ENCODE data around the gene NAGPA. TPM values are rescaled to one million over a fixed set of nuclear protein-coding genes. Genes with fewer than 3 reads are reported as not detected.
"Not testable (repeated sequence)": the region's sequence is repeated elsewhere in the genome, so short reads cannot be mapped to it uniquely, and the experiment has no call there.

The NAGPA gene
- 30.0 and 43.0 TPM in 2 replicates for total RNA-seq (2014; rRNA removed; shearing (Covaris generic))

- DNase-seq (ENCODE audit: low spot score) = peak; percentile 72
Measured at GRCh38 chr16:5033256-5034166, at the start of gene NAGPA. Gene NAGPA, minus strand, starts transcription at chr16:5033935. Its CDS starts 21 bp downstream, at chr16:5033914.

- DNase-seq (ENCODE audit: low spot score) = not testable (repeated sequence)
Measured at GRCh38 chr16:5080996-5081395, 47.3 kb upstream of the NAGPA start.

GRCh38 chr16:5080461-5080860, 46.7 kb upstream of the NAGPA start:
- not testable (repeated sequence) for DNase-seq (ENCODE audit: low spot score)

GRCh38 chr16:5078626-5079025, 44.9 kb upstream of the NAGPA start:
- no peak for DNase-seq (ENCODE audit: low spot score)

GRCh38 chr16:5077304-5077703, 43.6 kb upstream of the NAGPA start:
- no peak for DNase-seq (ENCODE audit: low spot score)

GRCh38 chr16:5075637-5076036, 41.9 kb upstream of the NAGPA start:
- DNase-seq (ENCODE audit: low spot score) = no peak

GRCh38 chr16:5073771-5074170, 40.0 kb upstream of the NAGPA start:
- DNase-seq (ENCODE audit: low spot score) = not testable (repeated sequence)

- DNase-seq (ENCODE audit: low spot score) = no peak
Measured at GRCh38 chr16:5073279-5073629, 39.5 kb upstream of the NAGPA start.

- no peak for DNase-seq (ENCODE audit: low spot score)
Measured at GRCh38 chr16:5072334-5073278, 38.9 kb upstream of the NAGPA start.

GRCh38 chr16:5071681-5072333, 38.1 kb upstream of the NAGPA start, which contains the start of gene ALG1:
Gene ALG1, plus strand, starts transcription at chr16:5071843. Its CDS starts 7 bp downstream, at chr16:5071850.
- DNase-seq (ENCODE audit: low spot score) = peak; percentile 77

GRCh38 chr16:5071341-5071680, 37.6 kb upstream of the NAGPA start:
- DNase-seq (ENCODE audit: low spot score) = no peak

GRCh38 chr16:5070431-5071186, 36.9 kb upstream of the NAGPA start:
- no peak for DNase-seq (ENCODE audit: low spot score)

GRCh38 chr16:5069854-5070253, 36.1 kb upstream of the NAGPA start:
- DNase-seq (ENCODE audit: low spot score) = no peak

GRCh38 chr16:5069048-5069447, 35.3 kb upstream of the NAGPA start:
- no peak for DNase-seq (ENCODE audit: low spot score)

GRCh38 chr16:5066511-5066910, 32.8 kb upstream of the NAGPA start:
- no peak for DNase-seq (ENCODE audit: low spot score)

- no peak for DNase-seq (ENCODE audit: low spot score)
Measured at GRCh38 chr16:5065813-5066212, 32.1 kb upstream of the NAGPA start, which contains the start of gene C16orf89. Gene C16orf89, minus strand, starts transcription at chr16:5065956. Its CDS starts 48 bp downstream, at chr16:5065908.

GRCh38 chr16:5065326-5065725, 31.6 kb upstream of the NAGPA start:
- no peak for DNase-seq (ENCODE audit: low spot score)

GRCh38 chr16:5064915-5065314, 31.2 kb upstream of the NAGPA start:
- DNase-seq (ENCODE audit: low spot score) = no peak

GRCh38 chr16:5062790-5063765, 29.3 kb upstream of the NAGPA start:
- DNase-seq (ENCODE audit: low spot score) = no peak

- DNase-seq (ENCODE audit: low spot score) = no peak
Measured at GRCh38 chr16:5062051-5062450, 28.3 kb upstream of the NAGPA start.

Measured in A172 (cell line).